NOMO-1 (cell line): ENCODE results near the gene HRH2.
A peak's percentile ranks its signal among the peaks of the same experiment; 100 is the strongest.

ENCODE experiments used
- DNase-seq, 2 experiments: peaks; one replicate each; lab custom pipeline; 2025; ENCODE audit not compliant: unreplicated experiment in 2 of 2; lab: John Stamatoyannopoulos, UW

The HRH2 gene

GRCh38 chr5:175690025-175690424 lies 32.2 kb downstream of the HRH2 start:
- no peak for DNase-seq

GRCh38 chr5:175690586-175690985 lies 32.7 kb downstream of the HRH2 start:
- no peak for DNase-seq

- DNase-seq: no peak
Measured at GRCh38 chr5:175691761-175692160, 33.9 kb downstream of the HRH2 start.

DNA sequence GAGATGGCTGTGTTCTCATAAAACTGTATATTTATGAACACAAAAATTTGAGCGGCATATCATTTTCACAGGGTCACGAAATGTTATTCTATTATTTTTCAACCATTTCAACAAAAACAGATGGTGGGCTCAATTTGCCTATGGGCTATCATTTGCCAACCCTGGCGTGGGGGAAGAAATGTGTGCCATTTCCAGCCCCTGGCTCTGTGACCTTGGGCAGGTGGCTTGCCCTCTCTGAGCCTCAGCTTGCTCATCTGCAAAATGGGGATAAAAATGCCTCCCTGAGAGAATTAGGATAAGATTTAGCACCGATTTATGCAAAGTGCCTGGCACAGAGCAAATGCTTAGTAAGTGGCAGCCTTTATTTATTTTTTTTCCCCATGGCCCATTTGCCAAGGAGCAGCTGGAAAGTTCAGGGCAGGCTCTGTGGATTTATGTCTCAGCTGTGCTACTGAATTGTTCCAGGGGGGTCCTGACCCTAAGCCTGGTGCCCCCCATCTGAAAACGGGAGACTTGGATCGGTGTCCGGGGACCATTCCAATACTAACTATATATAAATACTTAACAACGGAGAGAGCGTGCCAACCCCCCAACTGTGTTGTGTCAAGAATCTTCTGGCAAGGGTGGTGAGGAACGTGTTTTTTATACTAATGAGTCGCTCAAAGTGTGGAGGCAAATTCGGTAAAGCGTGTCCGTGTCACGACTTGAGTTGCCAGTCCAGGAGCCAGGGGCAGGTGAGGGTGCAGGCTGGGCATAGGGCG lies 34.5 kb downstream of the HRH2 start:
- no peak for DNase-seq

- no peak for DNase-seq
Measured at GRCh38 chr5:175692996-175693710, 35.3 kb downstream of the HRH2 start.

- DNase-seq: no peak
Measured at GRCh38 chr5:175693741-175694140, 35.9 kb downstream of the HRH2 start.

- peak; percentile 82 to 92 for DNase-seq
Measured at GRCh38 chr5:175694371-175695160, 36.7 kb downstream of the HRH2 start.

DNA sequence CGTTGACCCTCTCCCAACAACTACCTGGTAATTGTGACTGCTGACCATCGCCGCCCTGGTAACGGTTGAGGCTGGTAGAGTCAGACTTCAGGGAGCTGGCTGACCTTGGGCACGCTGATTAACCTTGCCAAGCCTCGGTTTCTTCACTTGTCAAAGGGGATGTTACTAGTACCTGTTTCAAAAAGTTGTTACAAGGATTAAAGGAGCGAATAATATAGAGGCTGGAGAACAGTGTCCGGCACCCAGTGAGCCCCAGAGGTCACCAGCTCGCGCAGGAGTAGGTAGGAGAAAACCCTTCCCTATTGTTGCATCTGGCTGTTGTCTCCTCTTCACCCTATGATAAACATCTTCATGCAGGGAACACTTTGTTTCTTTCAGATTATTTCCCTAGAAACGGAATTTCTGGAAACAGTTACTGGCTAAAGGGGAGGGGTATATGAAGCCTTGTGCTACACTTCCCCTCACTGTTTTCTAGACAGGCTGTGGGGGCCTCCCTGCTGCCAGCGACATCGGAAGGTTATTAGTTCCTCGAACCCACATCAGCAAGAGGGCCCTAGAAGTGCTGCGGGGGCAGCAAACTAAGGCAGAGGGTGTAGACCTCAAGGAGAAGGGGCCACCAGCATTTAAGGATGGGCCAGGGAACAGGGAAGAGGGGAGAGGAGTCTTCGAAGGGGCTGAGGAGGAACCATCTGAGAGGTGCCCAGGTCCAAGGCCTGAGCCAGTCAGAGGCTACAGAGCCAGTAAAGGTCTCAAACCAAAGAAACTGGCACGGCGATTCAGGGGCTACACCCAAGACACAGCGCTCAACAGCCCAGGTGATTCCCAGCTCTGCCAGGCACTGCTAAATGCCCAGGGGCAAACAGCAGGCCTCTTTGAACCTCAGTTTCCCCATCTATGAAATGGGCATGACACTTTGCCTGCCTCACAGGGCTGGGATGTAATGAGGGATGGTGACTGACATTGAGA lies 37.6 kb downstream of the HRH2 start:
- no peak for DNase-seq

DNA sequence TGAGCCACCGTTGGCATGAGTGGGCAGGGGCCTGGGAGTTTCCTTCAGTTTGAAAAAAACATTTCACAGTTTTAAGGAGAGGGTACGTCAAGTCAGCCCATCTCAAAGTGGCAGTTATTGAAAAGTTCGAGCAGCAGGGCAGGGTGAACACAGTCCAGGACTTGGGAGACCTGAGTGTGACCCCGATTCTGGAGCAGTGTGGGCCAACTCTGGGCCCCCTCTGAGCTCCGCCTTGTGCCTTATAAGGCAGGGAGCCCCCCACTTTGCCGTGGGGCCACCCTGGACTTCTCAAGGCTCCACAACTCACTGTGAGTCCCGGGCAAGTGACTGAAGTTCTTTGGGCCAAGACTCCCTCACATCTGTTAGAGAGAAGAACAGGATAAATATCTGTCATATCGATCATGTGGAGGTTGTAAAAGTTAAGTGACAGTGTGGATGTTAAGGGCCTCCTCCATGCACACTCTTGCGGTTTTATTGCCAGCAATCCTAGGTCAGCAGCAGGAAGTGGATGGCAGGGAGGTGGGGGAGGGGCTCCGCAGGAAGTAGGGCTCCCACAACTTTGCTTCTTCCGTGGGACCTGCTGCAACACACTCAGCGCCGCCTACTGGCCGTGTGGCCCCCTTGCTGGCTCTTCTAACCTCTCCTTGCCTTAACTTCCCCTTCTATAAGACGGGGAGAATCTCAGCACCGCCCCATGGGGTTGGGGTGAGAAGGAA lies 38.4 kb downstream of the HRH2 start:
- DNase-seq: peak; percentile 94 to 96

DNA sequence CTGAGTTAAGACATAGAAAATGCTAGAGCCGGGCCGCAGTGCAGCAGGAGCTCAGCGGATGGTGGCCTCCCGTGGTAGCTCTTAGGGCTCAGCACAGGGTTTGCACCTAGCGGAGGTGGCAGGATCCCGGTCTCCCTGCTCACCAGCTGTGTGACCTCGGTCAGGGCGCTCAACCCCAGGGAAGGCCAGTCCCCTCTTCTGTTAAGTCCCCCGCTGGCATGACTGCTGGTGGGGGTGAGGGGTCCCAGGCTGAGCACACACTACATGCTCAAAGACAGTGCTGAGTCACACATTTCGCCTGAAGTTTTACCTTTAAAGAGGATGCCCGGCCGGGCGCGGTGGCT lies 39.0 kb downstream of the HRH2 start:
- no peak for DNase-seq

GRCh38 chr5:175697846-175698245 lies 40.0 kb downstream of the HRH2 start:
- no peak for DNase-seq

GRCh38 chr5:175698401-175699115 lies 40.7 kb downstream of the HRH2 start:
- no peak for DNase-seq

DNA sequence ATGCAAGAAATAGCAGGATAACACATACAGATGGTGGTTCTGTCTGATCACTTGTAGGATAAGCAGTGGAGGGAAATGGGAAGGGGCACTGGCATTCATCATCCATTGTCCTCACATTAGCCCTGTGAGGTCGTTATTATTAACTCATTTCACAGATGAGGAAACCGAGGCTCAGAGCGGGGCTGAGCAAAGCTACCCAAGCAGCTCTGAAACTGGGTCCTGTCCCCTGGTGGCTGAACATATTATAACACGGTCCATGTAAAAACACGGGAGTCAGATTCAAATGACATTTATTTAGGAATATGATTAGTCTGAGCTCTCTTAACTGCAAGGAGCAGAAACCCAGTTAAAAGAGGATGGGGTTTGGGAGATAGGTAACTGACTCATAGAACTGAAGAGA lies 43.1 kb downstream of the HRH2 start:
- DNase-seq: no peak

GRCh38 chr5:175701797-175702196 lies 43.9 kb downstream of the HRH2 start:
- DNase-seq: no peak

DNA sequence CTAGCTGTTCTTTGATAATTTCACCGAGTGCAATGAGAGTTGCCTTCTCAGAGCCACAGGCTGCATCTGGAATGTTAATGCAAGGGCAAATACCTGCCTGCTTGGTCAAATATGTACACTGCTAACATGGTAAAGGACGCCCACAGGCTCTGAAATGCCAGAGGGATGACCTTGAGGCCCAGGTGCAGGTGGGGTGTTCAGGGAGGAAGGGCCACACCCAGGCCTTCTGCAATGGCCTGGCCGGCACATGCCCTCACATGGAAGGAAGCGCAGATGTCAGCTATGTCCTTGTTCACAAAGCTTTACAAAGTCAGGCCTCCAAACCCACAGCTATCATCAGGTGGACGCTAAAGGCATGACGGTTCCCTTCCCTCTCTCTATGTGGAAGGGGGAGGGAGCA lies 48.6 kb downstream of the HRH2 start:
- DNase-seq: no peak

DNA sequence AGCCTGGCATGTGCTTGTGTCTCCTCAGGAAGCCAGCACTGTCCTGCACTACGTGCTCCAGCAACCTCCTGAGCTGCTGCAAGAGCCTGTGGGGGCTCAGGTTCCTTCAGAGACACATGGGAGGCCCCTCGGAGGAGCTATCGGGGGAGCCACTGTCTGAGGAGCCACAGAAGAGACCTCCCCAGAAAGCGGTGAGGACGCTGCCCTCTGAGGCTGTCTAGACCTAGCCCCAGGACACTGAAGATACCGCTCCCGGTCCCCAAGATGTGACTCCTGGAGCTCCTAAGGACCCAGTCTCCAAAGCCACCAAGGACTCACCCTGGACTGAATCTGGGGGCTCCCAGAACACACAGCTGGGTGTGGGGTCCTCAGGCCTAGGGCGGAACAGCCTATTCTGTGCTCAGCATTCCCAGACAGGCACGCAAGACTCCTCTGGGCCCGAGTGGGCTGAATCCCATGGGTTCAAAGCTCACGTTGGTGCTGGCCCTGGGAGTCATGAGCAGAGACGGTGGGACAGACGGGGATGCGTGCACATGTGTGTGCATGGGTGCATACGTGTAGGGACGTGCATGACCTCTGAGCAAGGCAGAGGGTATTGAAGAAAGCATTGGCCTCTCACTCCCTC lies 50.0 kb downstream of the HRH2 start:
- no peak for DNase-seq

DNA sequence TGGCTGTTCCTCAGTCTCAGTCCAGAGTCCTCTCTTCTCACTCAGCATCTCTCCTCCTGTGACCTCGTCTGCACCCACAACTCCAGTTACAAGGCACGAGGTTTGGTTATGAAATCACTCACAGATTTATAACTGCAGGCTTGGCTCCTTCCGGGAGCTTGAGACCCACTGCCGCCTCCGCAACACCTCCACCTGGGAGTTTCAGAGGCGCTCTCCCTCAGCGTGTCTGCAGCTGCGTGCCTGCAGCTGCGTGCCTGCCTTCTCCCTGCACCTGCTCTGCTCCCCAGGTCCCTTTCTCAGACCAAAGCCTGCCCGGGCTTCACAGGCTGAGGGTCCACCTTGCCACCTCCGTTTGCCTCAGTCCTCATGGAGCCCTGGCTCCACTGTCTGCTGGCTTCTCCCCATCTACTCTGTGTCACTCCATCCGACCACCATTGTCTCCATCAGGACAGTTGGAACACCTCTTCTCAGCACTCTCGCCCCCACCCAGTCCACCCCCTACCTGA lies 51.5 kb downstream of the HRH2 start:
- no peak for DNase-seq

GRCh38 chr5:175710326-175710725 lies 52.5 kb downstream of the HRH2 start:
- DNase-seq: no peak

- DNase-seq: no peak
Measured at GRCh38 chr5:175711031-175711430, 53.2 kb downstream of the HRH2 start.
